ENCODE data around the gene EIF4E2.

DNA sequence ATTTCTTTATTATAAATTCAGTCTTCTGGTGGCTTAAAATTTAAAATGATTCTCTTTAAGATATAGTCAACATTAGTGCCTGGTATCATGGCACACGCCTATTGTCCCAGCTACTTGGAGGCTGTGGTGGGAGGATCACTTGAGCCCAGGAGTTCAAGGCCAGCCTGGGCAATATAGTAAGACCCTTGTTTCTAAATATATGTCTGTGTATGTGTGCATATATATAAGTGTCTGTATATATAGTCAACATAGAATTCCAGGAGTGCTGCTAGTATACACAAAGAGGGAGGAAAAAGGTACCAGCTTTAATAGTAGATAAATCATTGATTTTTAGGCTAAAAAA lies 24.9 kb downstream of the EIF4E2 start:
- no peak for TF ChIP-seq CTCF (IDR thresholded peaks at IDR 0.05; ENCODE audit: poor library complexity)
- no peak for TF ChIP-seq EZH2 (IDR thresholded peaks at IDR 0.05; ENCODE audit: borderline replicate concordance)

Data from hepatocyte (in vitro differentiated cells).